Colonic mucosa (tissue), 4 donors: ENCODE data around the gene MYO7A. TPM values are rescaled to one million over a fixed set of nuclear protein-coding genes. Genes with fewer than 3 reads are reported as not detected.

Source experiments
- DNase-seq: peaks from one replicate; pipeline ENCODE4 v3.0.0-alpha.2; 2020
- H3K27ac ChIP-seq: fragments of 200-600 bp; one replicate; pipeline ENCODE4 v1.8.0; 2021
- H3K27me3 ChIP-seq: fragments of 200-600 bp; one replicate; pipeline ENCODE4 v1.8.0; 2021
- H3K36me3 ChIP-seq: fragments of 200-600 bp; one replicate; pipeline ENCODE4 v1.8.0; 2021
- H3K4me1 ChIP-seq: fragments of 200-600 bp; one replicate; pipeline ENCODE4 v1.8.0; 2021; ENCODE audit warnings: mild to moderate bottlenecking
- H3K4me3 ChIP-seq: fragments of 200-600 bp; one replicate; pipeline ENCODE4 v1.8.0; 2021
- H3K9ac ChIP-seq, 2 donors: one replicate each; pipeline ENCODE4 v1.7.0; 2013; ENCODE audit warnings: control low read depth in 2 of 2, low read depth in 2 of 2, low read length in 2 of 2
- H3K9me3 ChIP-seq: fragments of 200-600 bp; one replicate; pipeline ENCODE4 v1.8.0; 2021
- intact Hi-C: fragments of 100-400 bp; cut with DNase I; formaldehyde crosslinking; loops from one replicate; pipeline ENCODE4 v1.14.1; 2022
- total RNA-seq, 2 donors: library from RNA; stranded (reverse); fragmentation: NEBNext Ultra II Directional in 1 of 2; extraction: Animal tissue kit (Norgen Biotek cat#: 25700) in 1 of 2; gene quantifications; one replicate each; pipeline ENCODE4 v1.2.1, GENCODE V29; 2021
- TF ChIP-seq, protein P1 (sequence below): fragments of 200-600 bp; IDR thresholded peaks from one replicate; pipeline ENCODE4 v1.8.0; 2022; ENCODE audit warnings: antibody characterized with exemption, mild to moderate bottlenecking
- donor health status: healthy.
- donor health status: DM: no; HTN: no; CAD: no.
- donor health status: DM: no; HTN: no; CAD: no.

MYO7A gene
- total RNA-seq, 2 donors from 2014 or later: 3.8 to 4.1 TPM

DNA sequence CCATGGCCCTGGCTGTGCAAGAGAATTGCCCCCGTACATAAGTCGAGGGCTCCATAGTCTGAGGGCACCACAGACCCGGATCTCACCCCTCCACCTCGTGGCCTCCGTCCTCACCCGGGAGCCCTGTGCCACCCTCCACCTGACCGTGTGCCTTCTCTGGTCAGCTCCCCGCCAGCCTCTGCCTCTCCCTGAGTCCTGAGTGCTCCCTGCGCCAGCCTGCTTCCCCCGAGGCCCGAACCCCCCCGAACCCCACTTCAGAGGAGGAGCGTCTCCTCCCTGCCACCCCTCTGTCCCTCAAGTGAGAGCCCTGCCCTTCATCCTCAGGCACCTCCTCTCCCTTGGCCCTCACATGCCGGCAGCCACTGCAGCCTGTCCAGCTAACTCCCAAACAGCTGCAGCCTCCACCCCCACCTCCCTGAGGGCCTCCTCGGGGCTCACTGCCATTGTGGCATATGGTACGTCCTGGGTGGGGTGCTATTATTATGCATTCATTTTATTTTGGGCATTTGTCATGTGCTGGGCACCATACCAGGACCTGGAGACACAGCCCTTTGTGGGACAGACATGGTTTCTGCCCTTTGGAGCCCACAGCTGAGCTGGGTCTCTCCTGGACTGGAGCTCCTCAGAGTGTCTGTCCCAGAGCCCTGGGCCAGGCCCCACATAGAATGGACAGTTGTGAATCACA lies 67.2 kb downstream of the MYO7A start:
- H3K4me3 ChIP-seq: no peak overlapping the region
- TF ChIP-seq, protein P1, sequence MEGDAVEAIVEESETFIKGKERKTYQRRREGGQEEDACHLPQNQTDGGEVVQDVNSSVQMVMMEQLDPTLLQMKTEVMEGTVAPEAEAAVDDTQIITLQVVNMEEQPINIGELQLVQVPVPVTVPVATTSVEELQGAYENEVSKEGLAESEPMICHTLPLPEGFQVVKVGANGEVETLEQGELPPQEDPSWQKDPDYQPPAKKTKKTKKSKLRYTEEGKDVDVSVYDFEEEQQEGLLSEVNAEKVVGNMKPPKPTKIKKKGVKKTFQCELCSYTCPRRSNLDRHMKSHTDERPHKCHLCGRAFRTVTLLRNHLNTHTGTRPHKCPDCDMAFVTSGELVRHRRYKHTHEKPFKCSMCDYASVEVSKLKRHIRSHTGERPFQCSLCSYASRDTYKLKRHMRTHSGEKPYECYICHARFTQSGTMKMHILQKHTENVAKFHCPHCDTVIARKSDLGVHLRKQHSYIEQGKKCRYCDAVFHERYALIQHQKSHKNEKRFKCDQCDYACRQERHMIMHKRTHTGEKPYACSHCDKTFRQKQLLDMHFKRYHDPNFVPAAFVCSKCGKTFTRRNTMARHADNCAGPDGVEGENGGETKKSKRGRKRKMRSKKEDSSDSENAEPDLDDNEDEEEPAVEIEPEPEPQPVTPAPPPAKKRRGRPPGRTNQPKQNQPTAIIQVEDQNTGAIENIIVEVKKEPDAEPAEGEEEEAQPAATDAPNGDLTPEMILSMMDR: no peak
- H3K9me3 ChIP-seq: no peaks in the 10 kb centered on the region
- intact Hi-C loops: loop anchor here (2.0 kb wide), 1 partner anchor 354 kb away; no protein-coding TSS in a partner anchor
- H3K9ac ChIP-seq: no peak overlapping the region
- no peak overlapping the region for H3K27ac ChIP-seq
- no peaks in the 10 kb centered on the region for H3K36me3 ChIP-seq
- H3K4me1 ChIP-seq: no peaks in the 10 kb centered on the region
- H3K27me3 ChIP-seq: no peaks in the 10 kb centered on the region
- DNase-seq: no peak

DNA sequence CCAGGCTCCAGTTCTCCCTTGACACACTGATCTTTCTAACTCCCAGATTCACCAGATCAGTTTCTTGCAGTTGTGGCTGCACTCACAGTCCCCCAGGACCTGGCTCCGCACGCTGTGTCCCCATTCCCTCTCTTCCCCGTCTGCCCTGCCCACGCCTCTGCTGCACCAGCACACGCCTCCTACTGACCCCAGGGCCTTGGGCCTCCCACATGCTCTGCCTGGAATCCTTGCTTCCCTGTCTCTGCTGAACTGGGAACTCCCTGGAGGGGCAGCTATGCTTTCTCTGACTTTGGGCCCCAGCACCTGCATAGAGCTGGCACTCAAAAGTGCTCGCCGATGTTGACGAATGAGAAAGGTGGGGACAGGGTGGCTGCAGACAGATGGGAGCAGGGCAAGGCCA lies 68.9 kb downstream of the MYO7A start:
- intact Hi-C loops: no loop called here

GRCh38 chr11:77197626-77198320 lies 69.7 kb downstream of the MYO7A start:
- TF ChIP-seq, protein P1: no peak
- intact Hi-C loops: no loop called here
- DNase-seq: no peak
- no peaks in the 10 kb centered on the region for H3K36me3 ChIP-seq
- no peak overlapping the region for H3K4me3 ChIP-seq
- no peaks in the 10 kb centered on the region for H3K9me3 ChIP-seq
- H3K4me1 ChIP-seq: no peaks in the 10 kb centered on the region
- no peaks in the 10 kb centered on the region for H3K27me3 ChIP-seq
- no peak overlapping the region for H3K9ac ChIP-seq
- H3K27ac ChIP-seq: no peak overlapping the region

More for the DNA sequence above, 68.9 kb downstream of the MYO7A start:
- Histone ChIP-seq H3K36me3 (no peaks in the 10 kb centered on the region), H3K9ac (no peak overlapping the region), H3K4me1 (no peaks in the 10 kb centered on the region), H3K4me3 (no peak overlapping the region), H3K27me3 (no peaks in the 10 kb centered on the region), H3K9me3 (no peaks in the 10 kb centered on the region), H3K27ac (no peak overlapping the region)
- TF ChIP-seq, protein P1: no peak
- DNase-seq: no peak

- H3K27me3 ChIP-seq: no peaks in the 10 kb centered on the region
- H3K4me1 ChIP-seq: no peaks in the 10 kb centered on the region
- H3K4me3 ChIP-seq: no peak overlapping the region
- no peak overlapping the region for H3K27ac ChIP-seq
- intact Hi-C loops: no loop called here
- H3K36me3 ChIP-seq: no peaks in the 10 kb centered on the region
- no peak overlapping the region for H3K9ac ChIP-seq
- DNase-seq: no peak
- TF ChIP-seq, protein P1: no peak
- no peaks in the 10 kb centered on the region for H3K9me3 ChIP-seq
These were observed 70.4 kb downstream of the MYO7A start for GRCh38 chr11:77198440-77198849.

DNA sequence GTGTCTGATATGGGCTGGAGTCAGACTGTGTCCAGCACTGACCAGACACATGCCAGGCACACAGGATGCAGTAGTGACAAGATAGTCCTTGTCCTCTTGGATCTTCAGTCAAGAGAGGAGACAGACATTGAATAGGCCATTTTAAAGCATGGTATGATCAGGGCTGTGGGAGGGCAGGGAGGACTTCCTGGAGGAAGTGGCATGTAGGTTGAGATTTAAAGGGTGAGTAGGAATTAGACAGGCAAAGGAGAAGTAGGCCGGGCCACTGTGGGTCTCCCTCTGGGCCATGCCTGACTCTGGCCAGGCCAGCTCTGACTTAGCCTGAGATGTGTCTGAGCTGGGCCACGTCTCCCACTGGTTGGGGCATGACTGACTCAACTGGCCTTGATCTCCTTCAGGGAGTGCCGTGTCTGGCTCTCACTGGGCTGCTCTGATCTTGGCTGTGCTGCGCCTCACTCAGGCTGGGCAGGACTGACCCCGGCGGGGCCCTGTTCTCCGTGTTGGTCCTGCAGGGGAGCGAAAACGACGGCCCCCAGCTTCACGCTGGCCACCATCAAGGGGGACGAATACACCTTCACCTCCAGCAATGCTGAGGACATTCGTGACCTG lies 71.2 kb downstream of the MYO7A start:
- intact Hi-C loops: no loop called here
- no peak for DNase-seq

More for the DNA sequence above, 71.2 kb downstream of the MYO7A start:
- TF ChIP-seq, protein P1: no peak
- Histone ChIP-seq H3K4me3 (no peak overlapping the region), H3K9ac (no peak overlapping the region), H3K9me3 (no peaks in the 10 kb centered on the region), H3K27ac (no peak overlapping the region), H3K27me3 (no peaks in the 10 kb centered on the region), H3K36me3 (no peaks in the 10 kb centered on the region), H3K4me1 (no peaks in the 10 kb centered on the region)
